GM19395 (cell line): ENCODE data around the gene C19orf33.

Source experiments
- ATAC-seq: cut with Tn5 transposase; IDR thresholded peaks from one replicate; pipeline ENCODE4 v1.9.1; 2021; ENCODE audit warnings: mild to moderate bottlenecking, moderate library complexity; ENCODE audit not compliant: unreplicated experiment

Gene C19orf33

GRCh38 chr19:38278751-38279150 is 25.3 kb upstream of the C19orf33 start:
- no peak for ATAC-seq

DNA sequence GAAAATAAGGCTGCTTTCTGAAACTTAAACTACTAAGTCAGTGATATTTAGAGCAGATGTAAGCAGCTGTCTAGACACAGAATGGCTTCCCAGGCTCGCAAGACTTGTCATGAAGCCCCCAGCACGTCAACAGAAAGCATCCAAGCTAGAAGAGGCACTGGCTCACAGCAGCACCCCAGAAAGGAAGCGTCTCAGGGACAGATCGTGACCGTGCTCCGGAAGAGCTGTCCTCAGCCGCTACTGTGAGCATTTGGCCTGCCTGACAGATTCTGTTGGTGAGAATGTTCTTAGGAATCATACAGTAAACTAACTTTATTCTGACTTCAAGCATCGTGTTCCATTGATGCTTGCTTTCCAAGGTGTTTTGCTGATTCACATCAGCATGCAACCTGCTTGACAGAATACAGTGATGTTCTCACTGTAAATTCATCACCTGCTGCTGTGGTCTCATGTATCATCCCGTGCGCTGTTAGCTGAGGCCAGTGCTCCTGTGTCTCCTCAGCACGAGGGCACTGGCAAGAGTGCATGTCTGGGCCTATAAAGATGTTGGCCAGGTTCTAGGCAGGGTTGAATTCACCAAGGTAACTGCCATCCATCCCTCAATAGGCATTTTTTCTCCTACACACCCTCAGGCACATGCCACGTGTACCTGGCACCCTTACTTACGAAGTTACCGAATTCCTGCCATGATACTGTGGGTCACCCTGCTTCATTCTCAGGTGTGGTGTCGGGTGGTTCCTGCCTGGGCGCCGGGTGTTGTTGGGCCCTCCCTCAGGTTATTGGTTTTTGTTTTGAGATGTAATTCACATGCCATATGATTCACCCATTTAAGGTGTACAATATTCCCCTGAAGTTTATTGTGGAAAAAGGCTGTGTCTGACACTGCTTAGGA is 23.8 kb upstream of the C19orf33 start:
- no peak for ATAC-seq

DNA sequence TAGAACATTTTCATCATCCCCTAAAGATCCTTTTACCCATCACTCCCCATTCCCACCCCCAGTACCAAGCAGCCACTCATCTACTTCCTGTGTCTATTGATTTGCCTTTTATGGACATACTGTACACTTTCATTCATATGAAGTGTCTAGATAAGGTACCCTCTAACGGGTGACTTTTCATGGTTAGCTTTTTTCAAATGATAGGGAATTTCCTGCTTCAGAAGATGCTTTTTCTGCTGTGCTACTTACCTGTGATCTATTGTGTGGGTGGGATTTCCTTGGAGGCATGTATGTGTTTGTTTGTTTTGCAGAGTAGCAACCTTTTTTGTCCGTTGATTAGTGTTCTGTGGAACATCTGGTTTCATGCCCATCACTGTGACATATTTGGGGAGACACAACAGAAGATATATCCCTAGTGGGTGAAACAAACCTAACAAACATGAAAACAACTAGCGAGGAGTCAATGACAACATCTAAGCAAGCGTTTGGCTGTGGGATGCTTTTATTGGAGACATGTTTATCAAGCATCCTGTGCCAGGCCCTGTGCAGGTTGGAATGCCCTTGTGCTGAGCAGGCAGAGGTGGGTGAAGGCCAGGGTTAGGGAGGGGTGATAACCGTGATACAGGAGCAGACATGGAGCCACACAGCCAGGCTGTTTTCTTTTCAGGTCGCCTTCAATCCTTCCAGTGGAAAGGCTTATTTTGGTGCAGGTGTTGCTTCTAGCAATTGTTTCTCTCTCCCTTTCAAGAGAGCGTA is 22.1 kb upstream of the C19orf33 start:
- ATAC-seq: no peak

- ATAC-seq: no peak
These were observed 20.8 kb upstream of the C19orf33 start for GRCh38 chr19:38283271-38283670.

- no peak for ATAC-seq
These were observed 19.6 kb upstream of the C19orf33 start for GRCh38 chr19:38284422-38284821.

GRCh38 chr19:38285567-38285966 is 18.5 kb upstream of the C19orf33 start:
- ATAC-seq: no peak

DNA sequence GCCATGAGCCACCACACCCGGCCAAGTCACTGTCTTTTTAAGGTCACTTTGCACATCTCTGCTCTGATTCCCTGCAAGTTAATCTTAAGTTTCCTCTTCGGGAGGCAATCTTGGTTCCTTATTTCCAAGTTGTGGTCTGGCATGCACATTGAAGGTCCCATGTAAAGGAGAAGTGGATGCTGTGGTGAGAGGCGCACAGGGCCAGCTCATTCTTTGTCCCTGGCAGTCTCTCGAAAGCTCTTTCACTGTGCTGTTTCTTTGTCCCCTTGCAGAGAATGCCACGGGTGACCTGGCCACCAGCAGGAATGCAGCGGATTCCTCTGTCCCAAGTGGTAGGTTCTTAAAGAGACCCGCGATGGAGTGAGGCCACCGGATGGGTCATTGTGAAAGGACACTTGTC is 16.4 kb upstream of the C19orf33 start:
- ATAC-seq: no peak

DNA sequence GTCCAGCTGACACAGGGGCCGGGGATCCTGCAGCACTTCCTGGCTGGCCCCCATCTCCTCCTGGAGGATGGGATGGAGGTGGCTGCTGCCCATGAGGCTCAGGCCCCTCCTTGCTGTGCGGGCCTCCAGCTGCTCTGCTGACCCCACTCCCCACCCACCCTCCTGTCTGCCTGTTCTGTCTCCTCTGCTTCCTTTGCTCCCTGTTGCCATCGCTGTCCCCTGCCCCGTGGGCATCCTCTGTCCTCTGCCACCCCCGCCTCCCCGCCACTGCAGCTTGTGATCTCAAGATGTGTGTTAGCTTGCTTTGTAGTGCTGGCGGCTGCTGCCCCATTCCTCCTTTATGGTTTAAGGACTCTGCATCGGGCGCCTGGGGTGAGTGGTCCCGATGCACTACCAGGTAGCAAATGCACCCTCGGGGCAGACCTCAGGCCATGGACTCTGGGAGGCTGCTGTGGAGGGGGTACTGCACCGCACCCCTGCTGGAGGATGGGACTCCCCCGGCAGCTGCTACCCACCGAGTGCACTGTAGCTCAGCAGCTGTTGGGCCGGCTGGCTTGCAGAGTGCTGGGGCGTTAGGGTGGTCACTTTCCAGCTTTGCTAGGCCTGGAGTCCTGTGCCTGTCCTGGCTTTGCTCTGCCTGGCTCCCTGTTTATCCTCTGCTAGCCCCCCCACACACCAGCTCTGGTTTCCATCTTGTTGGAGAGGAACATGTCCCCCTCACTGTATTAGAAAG is 15.8 kb upstream of the C19orf33 start:
- no peak for ATAC-seq

- ATAC-seq: no peak
These were observed 14.1 kb upstream of the C19orf33 start for GRCh38 chr19:38289955-38290354.

- no peak for ATAC-seq
These were observed 13.4 kb upstream of the C19orf33 start for GRCh38 chr19:38290631-38291147.

DNA sequence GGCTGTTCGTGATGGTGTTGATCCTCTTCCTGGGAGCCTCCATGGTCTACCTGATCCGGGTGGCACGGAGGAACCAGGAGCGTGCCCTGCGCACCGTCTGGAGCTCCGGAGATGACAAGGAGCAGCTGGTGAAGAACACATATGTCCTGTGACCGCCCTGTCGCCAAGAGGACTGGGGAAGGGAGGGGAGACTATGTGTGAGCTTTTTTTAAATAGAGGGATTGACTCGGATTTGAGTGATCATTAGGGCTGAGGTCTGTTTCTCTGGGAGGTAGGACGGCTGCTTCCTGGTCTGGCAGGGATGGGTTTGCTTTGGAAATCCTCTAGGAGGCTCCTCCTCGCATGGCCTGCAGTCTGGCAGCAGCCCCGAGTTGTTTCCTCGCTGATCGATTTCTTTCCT is 12.2 kb upstream of the C19orf33 start:
- no peak for ATAC-seq

- no peak for ATAC-seq
These were observed 10.8 kb upstream of the C19orf33 start for GRCh38 chr19:38293281-38293680.

- ATAC-seq: no peak
These were observed 10.0 kb upstream of the C19orf33 start for GRCh38 chr19:38294090-38294489.

DNA sequence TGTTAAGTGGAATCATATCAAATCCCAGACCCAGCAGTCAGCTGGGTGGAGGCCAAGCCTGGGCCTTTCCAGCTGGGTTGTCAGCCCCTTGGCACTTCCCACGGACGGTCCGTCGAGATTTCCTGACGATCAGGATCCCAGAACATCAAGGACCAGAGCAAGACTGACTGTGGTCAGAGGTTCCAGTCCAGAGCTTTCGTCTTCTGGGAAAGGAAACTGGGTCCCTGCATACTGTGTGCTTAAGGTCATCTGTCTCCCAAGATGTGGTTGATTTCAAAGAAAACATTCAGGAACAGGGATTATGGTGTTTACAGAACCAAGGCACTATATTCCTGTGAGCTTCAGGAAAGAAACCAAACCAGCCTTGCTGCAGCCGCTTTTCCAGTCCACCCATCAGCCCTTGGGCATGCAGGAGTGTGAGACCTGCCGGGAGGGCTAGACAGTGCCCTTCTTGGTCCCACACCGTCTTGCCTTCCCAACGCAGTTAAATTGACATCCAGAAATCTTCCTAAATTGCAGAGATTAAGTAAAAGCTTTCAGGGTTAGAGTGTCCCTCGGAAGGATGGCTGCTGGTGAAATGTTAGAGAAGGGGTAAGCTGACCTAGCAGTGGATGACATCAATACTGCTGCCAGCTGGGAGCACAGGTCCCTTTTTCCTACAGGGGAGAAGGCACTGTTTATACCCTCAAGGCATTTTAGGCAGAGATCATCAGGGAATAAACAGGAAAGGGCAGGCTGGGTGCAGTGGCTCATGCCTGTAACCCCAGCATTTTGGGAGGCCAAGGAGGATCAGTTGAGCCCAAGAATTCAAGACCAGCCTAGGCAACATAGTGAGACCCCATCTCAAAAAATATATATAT is 5.0 kb upstream of the C19orf33 start:
- no peak for ATAC-seq

DNA sequence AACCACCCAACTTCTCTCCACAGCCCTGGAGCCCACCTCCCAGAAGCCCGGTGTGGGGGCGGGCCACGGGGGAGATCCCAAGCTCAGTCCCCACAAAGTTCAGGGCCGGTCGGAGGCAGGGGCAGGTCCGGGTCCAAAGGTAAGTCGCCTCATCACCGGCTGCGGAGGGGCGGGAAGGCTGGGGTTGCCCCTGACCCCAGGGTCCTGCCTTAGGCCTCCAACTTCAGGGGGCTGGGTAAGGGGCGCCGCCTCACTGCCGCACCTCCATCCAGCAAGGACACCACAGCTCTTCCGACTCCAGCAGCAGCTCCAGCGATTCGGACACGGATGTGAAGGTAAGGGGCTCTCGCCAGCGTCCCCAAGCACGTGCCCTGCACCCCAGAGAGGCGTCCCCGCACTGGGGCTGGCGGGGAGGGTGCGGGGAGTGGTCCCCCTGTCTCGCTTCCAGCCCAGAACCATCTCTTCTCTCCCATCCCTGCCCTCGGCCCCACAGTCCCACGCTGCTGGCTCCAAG is 358 bp downstream of the C19orf33 start:
- ATAC-seq: no peak

- no peak for ATAC-seq
These were observed 897 bp downstream of the C19orf33 start for GRCh38 chr19:38304866-38305429.

DNA sequence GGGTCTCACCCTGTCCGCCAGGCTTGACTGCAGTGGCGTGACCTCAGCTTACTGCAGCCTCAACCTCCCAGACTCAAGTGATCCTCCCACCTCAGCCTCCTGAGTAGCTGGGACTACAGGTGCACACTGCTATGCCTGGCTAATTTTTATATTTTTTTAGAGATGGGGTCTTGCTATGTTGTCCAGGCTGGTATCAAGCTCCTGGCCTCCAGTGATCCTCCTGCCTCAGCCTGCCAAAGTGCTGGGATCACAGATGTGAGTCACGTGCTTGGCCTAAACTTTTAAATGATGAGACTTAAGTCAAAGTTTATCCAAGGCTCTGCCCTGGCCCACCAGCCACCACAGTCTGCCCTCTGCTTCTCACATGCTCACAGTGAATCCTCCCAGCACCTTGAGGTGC is 2.2 kb downstream of the C19orf33 start:
- ATAC-seq: no peak

- ATAC-seq: no peak
These were observed 3.0 kb downstream of the C19orf33 start for GRCh38 chr19:38307076-38307475.

- ATAC-seq: no peak
These were observed 3.5 kb downstream of the C19orf33 start for GRCh38 chr19:38307597-38307996.
